ENCODE data around the gene XG. TPM values are rescaled to one million over a fixed set of nuclear protein-coding genes. Genes with fewer than 3 reads are reported as not detected.

XG gene
- total and polyA plus RNA-seq, 2 of the 8 experiments (the other 6 are each of a cell fraction or from before 2014, with no cell fraction given), result 0.33 to 0.78 TPM

GRCh38 chrX:2854918-2855317 is 103.1 kb downstream of the XG start (continued):
- TF ChIP-seq CHD7 (IDR thresholded peaks at IDR 0.05; ENCODE audit: insufficient replicate concordance, low read length) (no peak), NANOG (IDR thresholded peaks at IDR 0.05; ENCODE audit: insufficient read depth, low read depth, low read length, poor library complexity, severe bottlenecking) (no peak), USF2 (IDR thresholded peaks at IDR 0.05; ENCODE audit: low read length) (no peak), EGR1 (IDR thresholded peaks at IDR 0.05; ENCODE audit: borderline replicate concordance, low read depth, low read length) (no peak)
